Karpas-422 (cell line): ENCODE results near the gene CIAO2B. TPM values are rescaled to one million over a fixed set of nuclear protein-coding genes. Genes with fewer than 3 reads are reported as not detected.
"Not testable (repeated sequence)": the region's sequence is repeated elsewhere in the genome, so short reads cannot be mapped to it uniquely, and the experiment has no call there.

ENCODE experiments used
- DNase-seq: peaks from one replicate; pipeline ENCODE4 v3.0.0-alpha.2; 2015
- H2AFZ ChIP-seq: fragments of 200-600 bp; sonication (generic); 2 replicates; pipeline ENCODE4 v1.6.1; 2014; ENCODE audit warnings: antibody characterized with exemption, low read length, mixed read lengths
- H3K27ac ChIP-seq: fragments of 200-600 bp; sonication (generic); 2 replicates; pipeline ENCODE4 v1.5.1; 2014; ENCODE audit warnings: mild to moderate bottlenecking, low read length, moderate library complexity
- H3K27me3 ChIP-seq: fragments of 200-600 bp; sonication (generic); 2 replicates; pipeline ENCODE4 v1.6.1; 2014; ENCODE audit warnings: low read length, mixed read lengths
- H3K36me3 ChIP-seq: fragments of 200-600 bp; sonication (generic); 2 replicates; pipeline ENCODE4 v1.6.1; 2014; ENCODE audit warnings: low read length, mixed read lengths; ENCODE audit not compliant: insufficient read depth
- H3K4me1 ChIP-seq: fragments of 200-600 bp; sonication (generic); 2 replicates; pipeline ENCODE4 v1.6.1; 2014; ENCODE audit warnings: mild to moderate bottlenecking, low read length, mixed read lengths
- H3K4me2 ChIP-seq: fragments of 200-600 bp; sonication (generic); 2 replicates; pipeline ENCODE4 v1.6.1; 2014; ENCODE audit warnings: low read length, low read depth, mild to moderate bottlenecking; ENCODE audit not compliant: poor library complexity, severe bottlenecking
- H3K4me3 ChIP-seq: fragments of 200-600 bp; sonication (generic); 2 replicates; pipeline ENCODE4 v1.5.1; 2014; ENCODE audit warnings: mild to moderate bottlenecking, antibody characterized with exemption, low read length, mixed read lengths
- H3K79me2 ChIP-seq: fragments of 200-600 bp; sonication (generic); 2 replicates; pipeline ENCODE4 v1.6.1; 2014; ENCODE audit warnings: mild to moderate bottlenecking, low read length, mixed read lengths
- H3K9ac ChIP-seq: fragments of 200-600 bp; sonication (generic); 2 replicates; pipeline ENCODE4 v1.6.0; 2014; ENCODE audit warnings: low read length
- H3K9me2 ChIP-seq: fragments of 200-600 bp; sonication (generic), shearing (Covaris generic); replicated peaks from 2 replicates; pipeline ENCODE4 v1.6.0; 2014; ENCODE audit warnings: mild to moderate bottlenecking, low read length, moderate library complexity; ENCODE audit not compliant: insufficient read depth
- H3K9me3 ChIP-seq: fragments of 300-700, 200-600 bp; sonication (generic); 2 replicates; pipeline ENCODE4 v1.6.1; 2014; ENCODE audit warnings: low read length, mixed read lengths
- H4K20me1 ChIP-seq: fragments of 200-600 bp; sonication (generic); 2 replicates; pipeline ENCODE4 v1.6.1; 2014; ENCODE audit warnings: mild to moderate bottlenecking, antibody characterized with exemption, low read length, low read depth; ENCODE audit not compliant: insufficient read depth
- total RNA-seq: library from RNA; depleted of rRNA; stranded (reverse); fragments of >200 nt; shearing (Covaris generic); gene quantifications from 2 replicates; pipeline ENCODE4 v1.2.3, GENCODE V29; 2014; ENCODE audit warnings: low replicate concordance

The CIAO2B gene
- total RNA-seq, 1 experiment from 2014 or later = 121 TPM

DNA sequence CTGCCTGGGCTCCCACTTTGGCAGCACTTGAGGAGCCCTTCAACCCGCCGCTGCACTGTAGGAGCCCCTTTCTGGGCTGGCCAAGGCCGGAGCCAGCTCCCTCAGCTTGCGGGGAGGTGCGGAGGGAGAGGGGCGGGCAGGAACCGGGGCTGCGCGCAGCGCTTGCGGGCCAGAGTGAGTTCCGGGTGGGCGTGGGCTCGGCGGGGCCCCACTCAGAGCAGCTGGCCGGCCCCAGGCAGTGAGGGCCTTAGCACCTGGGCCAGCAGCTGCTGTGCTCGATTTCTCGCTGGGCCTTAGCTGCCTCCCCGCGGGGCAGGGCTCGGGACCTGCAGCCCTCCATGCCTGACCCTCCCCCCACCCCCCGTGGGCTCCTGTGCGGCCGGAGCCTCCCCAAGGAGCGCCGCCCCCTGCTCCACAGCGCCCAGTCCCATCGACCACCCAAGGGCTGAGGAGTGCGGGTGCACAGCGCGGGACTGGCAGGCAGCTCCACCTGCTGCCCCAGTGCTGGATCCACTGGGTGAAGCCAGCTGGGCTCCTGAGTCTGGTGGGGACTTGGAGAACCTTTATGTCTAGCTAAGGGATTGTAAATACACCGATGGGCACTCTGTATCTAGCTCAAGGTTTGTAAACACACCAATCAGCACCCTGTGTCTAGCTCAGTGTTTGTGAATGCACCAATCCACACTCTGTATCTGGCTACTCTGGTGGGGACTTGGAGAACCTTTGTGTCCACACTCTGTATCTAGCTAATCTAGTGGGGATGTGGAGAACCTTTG lies 40.1 kb upstream of the CIAO2B start:
- H3K9me2 ChIP-seq, H3K4me3 ChIP-seq, H3K79me2 ChIP-seq, H3K27ac ChIP-seq, DNase-seq, H3K36me3 ChIP-seq, H3K27me3 ChIP-seq, H3K4me1 ChIP-seq, H2AFZ ChIP-seq, H4K20me1 ChIP-seq, H3K4me2 ChIP-seq, H3K9me3 ChIP-seq, H3K9ac ChIP-seq: not testable (repeated sequence)

DNA sequence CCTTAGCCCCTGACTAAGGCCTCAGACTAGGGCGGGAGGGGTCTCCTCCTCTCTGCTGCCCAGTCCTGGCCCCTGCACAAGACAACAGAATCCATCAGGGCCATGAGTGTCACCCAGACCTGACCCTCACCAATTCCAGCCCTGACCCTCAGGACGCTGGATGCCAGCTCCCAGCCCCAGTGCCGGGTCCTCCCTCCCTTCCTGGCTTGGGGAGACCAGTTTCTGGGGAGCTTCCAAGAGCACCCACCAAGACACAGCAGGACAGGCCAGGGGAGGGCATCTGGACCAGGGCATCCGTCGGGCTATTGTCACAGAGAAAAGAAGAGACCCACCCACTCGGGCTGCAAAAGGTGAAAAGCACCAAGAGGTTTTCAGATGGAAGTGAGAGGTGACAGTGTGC lies 39.5 kb upstream of the CIAO2B start:
- no peak for DNase-seq
- Histone ChIP-seq H3K27ac (no peak overlapping the region), H3K4me1 (no peaks in the 10 kb centered on the region; the same call in 1 of the 2 replicates), H3K79me2 (no peaks in the 10 kb centered on the region), H2AFZ (no peak overlapping the region), H4K20me1 (no peaks in the 10 kb centered on the region), H3K4me3 (no peak overlapping the region), H3K27me3 (no peaks in the 10 kb centered on the region), H3K4me2 (no peak overlapping the region), H3K9me3 (no peaks in the 10 kb centered on the region), H3K9ac (no peak overlapping the region), H3K9me2 (no peaks in the 10 kb centered on the region), H3K36me3 (no peaks in the 10 kb centered on the region)

GRCh38 chr16:66972983-66973382 lies 38.8 kb upstream of the CIAO2B start:
- Histone ChIP-seq H3K27me3 (no peaks in the 10 kb centered on the region), H3K4me3 (no peak overlapping the region), H3K9me2 (no peaks in the 10 kb centered on the region), H3K4me2 (no peak overlapping the region), H3K9me3 (no peaks in the 10 kb centered on the region), H3K4me1 (no peaks in the 10 kb centered on the region), H3K79me2 (no peaks in the 10 kb centered on the region), H3K9ac (no peak overlapping the region), H3K27ac (no peak overlapping the region), H3K36me3 (no peaks in the 10 kb centered on the region), H4K20me1 (no peaks in the 10 kb centered on the region), H2AFZ (no peak overlapping the region)
- DNase-seq = no peak

DNA sequence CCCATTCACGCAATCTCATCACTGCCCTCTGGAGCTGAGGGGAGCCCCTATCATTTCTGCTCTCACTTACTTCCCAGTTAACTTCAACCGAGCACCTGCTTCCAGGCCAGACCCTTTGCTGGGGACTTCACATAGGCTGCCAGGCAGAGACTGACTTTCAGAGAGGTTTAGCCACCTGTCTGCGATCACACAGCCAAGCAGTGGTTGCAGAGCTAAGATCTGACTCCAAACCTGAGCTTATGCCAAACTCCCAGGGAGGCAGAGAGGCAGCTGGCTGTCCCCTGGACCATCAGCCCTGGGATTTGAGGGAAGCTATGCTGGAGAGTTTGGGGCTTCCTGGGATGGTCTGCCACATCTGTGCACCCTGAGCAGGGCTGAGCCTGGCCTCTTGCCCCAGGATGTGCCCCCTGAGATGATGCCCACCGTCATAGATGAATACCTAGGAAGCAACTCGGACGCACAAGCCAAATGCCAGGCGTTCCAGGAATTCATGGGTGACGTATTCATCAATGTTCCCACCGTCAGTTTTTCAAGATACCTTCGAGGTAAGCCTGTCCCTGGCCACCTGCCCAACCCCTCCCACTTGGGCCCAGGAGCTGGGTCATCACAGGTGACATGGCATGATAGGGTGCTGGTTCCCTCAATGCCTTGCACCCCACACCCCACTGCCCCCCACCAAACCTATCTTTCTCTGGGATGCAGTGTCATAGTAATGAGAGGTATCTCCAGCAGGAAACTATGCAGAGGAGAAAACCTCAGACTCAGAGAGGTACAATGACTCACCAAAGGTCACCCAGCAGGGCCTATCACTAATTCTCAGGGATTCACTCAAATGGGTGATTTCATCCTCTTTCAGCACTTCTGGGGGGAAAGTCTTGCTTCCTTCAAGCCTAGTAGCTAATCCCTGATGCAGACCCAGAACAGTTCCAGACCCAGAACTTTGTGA lies 36.8 kb upstream of the CIAO2B start:
- H3K36me3 ChIP-seq = no peaks in the 10 kb centered on the region
- no peak overlapping the region for H2AFZ ChIP-seq
- no peak for DNase-seq
- no peak overlapping the region for H3K4me3 ChIP-seq
- H3K79me2 ChIP-seq = no peaks in the 10 kb centered on the region
- no peaks in the 10 kb centered on the region for H4K20me1 ChIP-seq
- H3K9ac ChIP-seq = no peak overlapping the region
- H3K4me2 ChIP-seq = no peak overlapping the region
- no peaks in the 10 kb centered on the region for H3K4me1 ChIP-seq
- no peaks in the 10 kb centered on the region for H3K27me3 ChIP-seq
- H3K9me2 ChIP-seq = no peaks in the 10 kb centered on the region
- H3K9me3 ChIP-seq = no peaks in the 10 kb centered on the region
- no peak overlapping the region for H3K27ac ChIP-seq

- no peaks in the 10 kb centered on the region for H3K9me2 ChIP-seq
- no peak overlapping the region for H3K4me3 ChIP-seq
- no peak for DNase-seq
- H3K4me2 ChIP-seq = no peak overlapping the region
- no peaks in the 10 kb centered on the region for H3K27me3 ChIP-seq
- H2AFZ ChIP-seq = no peak overlapping the region
- no peak overlapping the region for H3K9ac ChIP-seq
- no peaks in the 10 kb centered on the region for H3K4me1 ChIP-seq
- H4K20me1 ChIP-seq = no peaks in the 10 kb centered on the region
- no peaks in the 10 kb centered on the region for H3K9me3 ChIP-seq
- no peaks in the 10 kb centered on the region for H3K79me2 ChIP-seq
- no peak overlapping the region for H3K27ac ChIP-seq
- H3K36me3 ChIP-seq = no peaks in the 10 kb centered on the region
Observed at GRCh38 chr16:66968847-66969246, 34.6 kb upstream of the CIAO2B start.

DNA sequence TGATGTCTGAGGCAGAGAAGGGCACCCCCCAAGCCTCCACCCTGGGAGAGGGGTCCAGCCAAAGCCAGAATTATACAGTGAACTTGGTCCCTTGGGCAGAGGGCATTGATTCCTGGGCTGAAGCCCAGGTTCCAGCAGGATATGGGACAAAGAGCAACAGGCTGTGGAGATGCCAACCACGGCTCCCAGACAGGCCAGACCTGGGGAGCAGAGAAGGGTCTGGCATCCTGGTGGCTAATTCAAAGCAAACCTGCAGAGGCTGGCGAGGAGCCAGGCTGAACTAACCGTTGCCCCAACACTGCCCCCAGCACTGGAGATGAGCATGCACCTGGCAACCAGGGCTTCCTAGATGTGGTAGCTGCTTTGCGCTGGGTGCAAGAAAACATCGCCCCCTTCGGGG lies 29.8 kb upstream of the CIAO2B start:
- H3K79me2 ChIP-seq = peaks cover 9% of the 10 kb centered on the region; the same call in 1 of the 2 replicates
- H4K20me1 ChIP-seq = no peaks in the 10 kb centered on the region
- no peak overlapping the region for H3K9ac ChIP-seq
- no peak overlapping the region for H2AFZ ChIP-seq
- no peaks in the 10 kb centered on the region for H3K9me3 ChIP-seq
- H3K27ac ChIP-seq = no peak overlapping the region
- no peaks in the 10 kb centered on the region for H3K9me2 ChIP-seq
- DNase-seq = no peak
- H3K4me3 ChIP-seq = no peak overlapping the region
- peaks cover 9% of the 10 kb centered on the region for H3K4me1 ChIP-seq
- H3K36me3 ChIP-seq = no peaks in the 10 kb centered on the region
- H3K4me2 ChIP-seq = no peak overlapping the region
- no peaks in the 10 kb centered on the region for H3K27me3 ChIP-seq

DNA sequence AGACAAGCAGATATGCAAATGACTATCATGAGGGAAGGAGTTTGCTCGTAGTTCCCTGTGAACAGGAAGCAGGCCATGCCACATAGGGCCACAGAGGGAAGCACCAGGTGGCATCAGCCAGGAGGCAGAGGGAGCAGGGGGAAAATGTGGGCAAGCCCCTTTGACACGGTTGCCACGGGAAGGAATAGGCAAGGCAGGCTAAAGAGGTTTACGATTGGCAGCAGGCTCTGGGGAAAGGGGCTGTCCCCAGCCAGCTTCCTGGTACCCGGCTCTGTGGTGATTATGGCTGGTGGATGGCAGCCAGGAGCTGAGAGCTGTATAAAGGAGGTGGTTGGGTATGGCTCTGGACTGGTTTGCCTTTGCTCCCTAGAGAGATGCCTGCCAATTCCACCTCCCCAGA lies 27.7 kb upstream of the CIAO2B start:
- Histone ChIP-seq H3K9me3 (no peaks in the 10 kb centered on the region), H3K4me3 (peak overlapping the region; percentile 89), H3K27me3 (no peaks in the 10 kb centered on the region), H3K36me3 (no peaks in the 10 kb centered on the region), H2AFZ (peak overlapping the region; percentile 84; the same call in 1 of the 2 replicates), H3K9me2 (no peaks in the 10 kb centered on the region), H3K4me2 (peak overlapping the region; percentile 84), H3K4me1 (peaks cover 9% of the 10 kb centered on the region), H3K27ac (peak overlapping the region; percentile 69), H3K79me2 (peaks cover 9% of the 10 kb centered on the region; the same call in 1 of the 2 replicates), H4K20me1 (no peaks in the 10 kb centered on the region), H3K9ac (peak overlapping the region; percentile 83)
- DNase-seq = peak; percentile 69

DNA sequence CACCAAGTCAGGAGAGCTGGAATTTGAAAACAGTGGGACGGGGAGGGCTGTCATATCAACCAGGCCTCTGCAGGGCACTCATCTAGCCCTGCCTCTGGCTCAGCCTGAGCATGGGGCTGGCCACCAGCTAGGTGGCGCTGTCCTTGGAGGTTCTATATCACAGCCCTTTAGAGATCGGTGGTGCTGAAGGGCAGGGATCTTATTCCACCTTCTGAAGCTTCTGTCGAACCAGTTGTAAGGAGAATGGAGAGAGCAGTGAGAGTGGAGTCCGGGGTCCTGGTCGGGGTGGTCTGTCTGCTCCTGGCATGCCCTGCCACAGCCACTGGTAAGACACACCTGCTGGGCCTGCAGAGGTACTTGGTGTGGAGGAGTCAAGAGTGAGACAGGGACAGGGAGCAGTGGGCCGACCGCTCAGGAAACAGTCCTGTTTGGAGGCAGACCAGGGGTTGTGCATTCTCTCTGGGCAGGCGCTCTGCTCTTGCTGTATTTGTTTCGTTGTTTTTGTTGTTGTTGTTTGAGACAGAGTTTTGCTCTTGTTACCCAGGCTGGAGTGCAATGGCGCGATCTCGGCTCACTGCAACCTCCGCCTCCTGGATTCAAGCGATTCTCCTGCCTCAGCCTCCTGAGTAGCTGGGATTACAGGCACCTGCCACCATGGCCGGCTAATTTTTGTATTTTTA lies 27.0 kb upstream of the CIAO2B start, which contains the start of gene CES3:
Gene CES3 (plus strand): TSS at position 202 of the 680 bp plus-strand sequence. CDS start 42 bp downstream, at position 244.
- H3K4me2 ChIP-seq = peak within 1 kb of the TSS; percentile 84
- peak within 1 kb of the TSS; percentile 83 for H3K9ac ChIP-seq

More for the DNA sequence above, 27.0 kb upstream of the CIAO2B start, which contains the start of gene CES3:
- no peaks in the 10 kb centered on the region for H3K9me3 ChIP-seq
- peak within 1 kb of the TSS; percentile 92; the same call in 1 of the 2 replicates for H2AFZ ChIP-seq
- H3K36me3 ChIP-seq = no peaks in the 10 kb centered on the region
- no peaks in the 10 kb centered on the region for H3K27me3 ChIP-seq
- H3K27ac ChIP-seq = peak within 1 kb of the TSS; percentile 69
- DNase-seq = peak; percentile 94
- peaks cover 9% of the 10 kb centered on the region; the same call in 1 of the 2 replicates for H3K79me2 ChIP-seq
- no peaks in the 10 kb centered on the region for H3K9me2 ChIP-seq
- peak within 1 kb of the TSS; percentile 89 for H3K4me3 ChIP-seq
- peaks cover 9% of the 10 kb centered on the region for H3K4me1 ChIP-seq
- no peaks in the 10 kb centered on the region for H4K20me1 ChIP-seq
